ENCODE results near the gene MSLN.

MSLN gene

DNA sequence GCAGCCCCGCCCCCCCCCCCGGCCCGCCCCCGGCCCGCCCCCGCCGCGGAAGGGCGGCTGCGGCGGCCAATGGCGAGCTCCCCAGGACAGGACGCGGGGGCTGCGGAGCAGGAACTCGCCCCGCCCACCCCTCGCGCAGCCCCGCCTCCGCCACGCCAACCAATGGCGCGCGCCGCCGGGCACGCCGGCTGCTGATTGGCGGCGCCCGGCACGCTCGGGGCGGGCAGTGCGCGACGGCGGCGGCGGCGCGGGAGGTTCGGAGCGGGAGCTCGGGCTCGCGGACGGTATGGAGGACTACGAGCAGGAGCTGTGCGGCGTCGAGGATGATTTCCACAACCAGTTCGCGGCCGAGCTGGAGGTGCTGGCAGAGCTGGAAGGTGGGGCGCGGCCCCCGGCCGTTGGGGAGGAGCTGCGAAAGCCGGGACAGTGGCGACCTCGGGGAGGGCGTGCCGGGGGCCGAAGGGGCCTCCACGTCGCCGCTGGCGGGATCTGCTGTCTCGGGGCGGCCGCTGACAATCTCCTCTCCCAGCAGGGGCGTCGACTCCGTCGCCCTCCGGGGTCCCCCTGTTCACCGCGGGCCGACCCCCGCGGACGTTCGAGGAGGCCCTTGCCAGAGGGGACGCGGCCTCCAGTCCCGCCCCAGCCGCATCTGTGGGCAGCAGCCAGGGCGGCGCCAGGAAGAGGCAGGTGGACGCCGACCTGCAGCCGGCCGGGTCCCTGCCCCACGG is 28.0 kb downstream of the MSLN start, which contains the start of gene CHTF18:
TSS of gene CHTF18 (plus strand) at position 222 of the 728 bp plus-strand sequence. CDS start at position 287, 65 bp downstream.
- in situ Hi-C loops (cut with MboI; ENCODE audit: low sequenced_read_pairs) = loop anchor here (10.0 kb wide), 1 partner anchor 104 kb away; the partner anchor contains the start of genes JMJD8 and STUB1

DNA sequence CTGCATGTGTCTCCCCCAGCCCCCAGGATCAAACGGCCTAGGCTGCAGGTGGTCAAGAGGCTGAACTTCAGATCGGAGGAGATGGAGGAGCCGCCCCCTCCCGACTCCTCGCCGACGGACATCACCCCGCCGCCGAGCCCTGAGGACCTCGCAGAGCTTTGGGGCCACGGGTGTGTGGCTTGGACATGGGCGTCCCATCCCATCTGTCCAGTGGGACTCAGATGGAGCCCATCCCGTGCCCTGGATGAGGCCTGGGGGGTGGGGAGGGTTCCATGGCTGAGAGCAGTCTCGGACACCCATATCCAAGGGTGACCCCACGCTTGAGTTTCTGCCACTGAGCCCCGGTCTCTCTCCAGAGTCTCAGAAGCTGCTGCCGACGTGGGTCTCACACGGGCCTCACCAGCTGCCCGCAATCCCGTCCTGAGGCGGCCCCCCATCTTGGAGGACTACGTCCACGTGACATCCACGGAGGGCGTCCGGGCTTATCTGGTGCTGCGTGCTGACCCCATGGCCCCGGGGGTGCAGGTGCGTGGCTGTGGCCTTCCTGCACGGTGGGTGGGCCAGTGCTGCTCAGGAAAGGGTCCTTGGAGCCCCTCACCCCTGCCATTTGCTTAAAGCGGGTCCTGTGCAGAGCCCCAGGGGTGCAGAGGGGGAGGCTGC is 28.8 kb downstream of the MSLN start:
- in situ Hi-C loops (cut with MboI; ENCODE audit: low sequenced_read_pairs) = loop anchor here (10.0 kb wide), 1 partner anchor 105 kb away; the partner anchor contains the start of genes JMJD8 and STUB1

DNA sequence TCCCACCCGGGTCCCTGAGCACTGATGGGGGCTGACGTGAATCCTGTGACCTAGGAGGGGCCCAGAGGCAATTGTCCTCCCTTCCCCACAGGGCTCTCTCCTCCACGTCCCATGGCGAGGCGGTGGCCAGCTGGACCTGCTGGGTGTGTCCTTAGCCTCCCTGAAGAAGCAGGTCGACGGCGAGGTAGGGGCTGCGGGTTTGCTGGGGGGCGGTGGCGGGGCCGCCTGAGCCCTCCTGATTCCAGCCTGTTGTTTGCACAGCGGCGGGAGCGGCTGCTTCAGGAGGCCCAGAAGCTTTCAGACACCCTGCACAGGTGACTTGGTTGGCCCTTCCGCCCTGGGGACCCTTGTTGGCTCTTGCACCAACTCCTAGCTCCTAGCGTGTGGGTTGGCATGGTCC is 29.6 kb downstream of the MSLN start:
- in situ Hi-C loops (cut with MboI; ENCODE audit: low sequenced_read_pairs) = no loop called here

DNA sequence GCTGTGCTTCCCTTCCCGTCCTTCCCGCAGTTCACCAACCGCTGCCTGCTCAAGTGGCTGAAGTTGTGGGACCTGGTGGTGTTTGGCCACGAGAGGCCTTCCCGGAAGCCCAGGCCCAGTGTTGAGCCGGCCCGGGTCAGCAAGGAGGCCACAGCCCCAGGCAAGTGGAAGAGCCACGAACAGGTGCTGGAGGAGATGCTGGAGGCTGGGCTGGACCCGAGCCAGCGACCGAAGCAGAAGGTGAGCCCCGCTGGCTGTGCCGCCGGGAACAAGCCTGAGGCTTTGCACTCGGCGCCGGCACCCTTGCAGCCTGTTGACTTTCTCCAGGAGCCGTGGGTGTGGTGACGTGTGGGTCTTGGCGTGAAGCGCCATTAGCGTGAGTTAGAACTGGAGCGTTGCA is 30.6 kb downstream of the MSLN start:
- in situ Hi-C loops (cut with MboI; ENCODE audit: low sequenced_read_pairs) = no loop called here

DNA sequence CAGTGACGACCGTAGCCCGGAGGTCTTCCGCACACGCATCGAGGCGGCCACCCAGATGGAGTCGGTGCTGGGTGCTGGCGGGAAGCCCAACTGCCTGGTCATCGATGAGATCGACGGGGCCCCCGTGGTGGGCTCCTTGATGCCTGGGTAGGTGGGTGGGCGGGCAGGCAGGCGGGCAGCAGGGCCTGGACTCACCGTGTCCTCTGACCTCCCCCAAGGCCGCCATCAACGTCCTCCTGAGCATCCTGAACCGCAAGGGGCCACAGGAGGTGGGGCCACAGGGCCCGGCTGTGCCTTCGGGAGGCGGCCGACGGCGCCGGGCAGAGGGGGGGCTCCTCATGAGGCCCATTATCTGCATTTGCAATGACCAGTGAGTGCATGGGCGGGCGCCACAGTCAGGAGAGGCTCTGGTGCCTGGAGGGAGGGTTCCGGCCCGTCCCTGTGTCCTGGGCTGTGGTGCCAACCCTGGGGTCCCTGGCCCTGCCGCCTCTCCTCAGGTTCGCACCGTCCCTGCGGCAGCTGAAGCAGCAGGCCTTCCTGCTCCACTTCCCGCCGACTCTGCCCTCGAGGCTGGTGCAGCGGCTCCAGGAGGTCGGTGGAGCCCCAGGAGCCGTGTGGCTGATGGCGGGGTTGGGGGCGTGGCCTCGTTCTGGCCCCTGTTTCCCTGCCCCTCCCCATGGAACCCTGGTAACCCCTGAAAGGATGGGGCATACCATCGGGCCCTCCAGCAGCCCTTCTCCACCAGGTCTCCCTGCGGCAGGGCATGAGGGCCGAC is 31.9 kb downstream of the MSLN start:
- in situ Hi-C loops (cut with MboI; ENCODE audit: low sequenced_read_pairs) = no loop called here

DNA sequence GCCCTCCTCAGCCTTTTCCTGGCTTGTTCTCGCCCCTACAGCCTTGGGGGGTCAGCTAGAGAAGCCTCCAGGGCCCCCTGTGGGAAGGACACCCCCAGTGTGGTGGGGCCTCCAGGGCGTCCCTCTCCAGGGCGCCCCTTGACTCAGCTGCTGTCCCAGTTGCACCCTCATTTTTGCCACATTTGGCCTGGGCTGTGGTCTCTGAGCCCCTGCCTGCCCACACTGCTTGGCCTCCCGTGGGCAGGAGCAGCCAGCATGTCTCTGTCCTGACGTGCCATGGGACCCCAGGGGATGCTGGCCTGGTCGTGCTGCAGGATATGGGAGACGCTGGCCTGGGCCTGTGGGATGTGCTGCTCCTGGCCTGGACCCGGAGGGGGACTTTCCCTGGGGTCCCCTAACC is 32.9 kb downstream of the MSLN start:
- in situ Hi-C loops (cut with MboI; ENCODE audit: low sequenced_read_pairs) = no loop called here

DNA sequence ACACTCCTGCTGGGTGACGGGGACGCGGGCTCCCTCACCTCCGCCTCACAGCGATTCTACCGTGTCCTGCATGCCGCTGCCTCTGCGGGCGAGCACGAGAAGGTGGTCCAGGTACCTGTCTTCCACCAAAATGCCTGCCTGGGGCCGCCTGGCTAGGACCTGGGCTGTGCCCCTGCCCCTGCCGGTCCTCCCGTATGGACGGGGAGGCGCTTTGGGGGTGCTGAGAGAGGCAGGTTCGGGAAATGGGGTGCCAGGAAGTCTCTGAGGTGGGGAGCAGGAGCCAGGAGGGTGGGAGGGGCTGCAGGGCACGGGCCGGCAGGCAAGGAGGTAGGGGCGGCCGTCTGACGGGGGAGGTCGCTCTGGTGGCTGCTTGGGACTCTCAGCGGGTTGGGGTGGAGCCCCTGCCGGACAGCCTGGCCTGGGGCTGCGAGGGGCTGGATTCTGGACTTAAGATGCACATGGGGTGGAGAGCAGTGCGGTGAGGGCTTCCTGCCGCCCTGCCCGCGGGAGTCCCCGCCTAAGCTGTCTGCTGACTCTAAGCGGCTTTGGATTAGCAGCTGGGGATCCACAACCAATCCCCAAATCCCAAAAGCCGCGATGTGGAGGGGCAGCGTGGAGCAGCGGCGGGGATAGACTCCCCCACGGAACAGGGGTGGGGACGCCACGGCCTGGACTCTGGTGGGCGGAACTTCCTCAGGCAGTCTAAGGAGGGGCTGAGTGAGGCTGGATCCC is 33.7 kb downstream of the MSLN start:
- in situ Hi-C loops (cut with MboI; ENCODE audit: low sequenced_read_pairs) = no loop called here

DNA sequence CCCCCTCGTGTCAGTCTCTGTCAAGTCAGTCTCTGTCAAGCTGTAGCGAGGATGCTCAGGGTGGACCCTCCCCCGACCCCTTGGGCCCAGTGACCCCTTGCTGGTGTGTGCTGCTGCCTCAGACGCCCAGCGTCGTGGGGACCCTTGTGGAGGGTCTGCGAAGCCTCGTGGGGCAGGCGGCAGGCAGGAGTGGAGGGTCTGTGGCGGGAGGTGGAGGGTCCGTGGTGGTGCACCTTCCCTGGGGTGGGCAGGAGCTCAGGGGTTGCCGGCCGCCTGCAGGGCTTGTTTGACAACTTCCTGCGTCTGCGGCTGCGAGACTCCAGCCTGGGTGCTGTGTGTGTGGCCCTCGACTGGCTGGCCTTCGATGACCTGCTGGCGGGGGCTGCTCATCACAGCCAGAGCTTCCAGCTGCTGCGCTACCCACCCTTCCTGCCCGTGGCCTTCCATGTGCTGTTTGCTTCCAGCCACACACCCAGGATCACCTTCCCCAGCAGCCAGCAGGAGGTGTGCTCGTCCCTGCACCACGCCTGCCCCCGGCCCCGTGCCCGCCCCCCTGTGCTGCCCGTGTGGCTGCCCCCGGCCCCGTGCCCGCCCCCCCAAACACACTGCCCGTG is 34.4 kb downstream of the MSLN start:
- in situ Hi-C loops (cut with MboI; ENCODE audit: low sequenced_read_pairs) = no loop called here

DNA sequence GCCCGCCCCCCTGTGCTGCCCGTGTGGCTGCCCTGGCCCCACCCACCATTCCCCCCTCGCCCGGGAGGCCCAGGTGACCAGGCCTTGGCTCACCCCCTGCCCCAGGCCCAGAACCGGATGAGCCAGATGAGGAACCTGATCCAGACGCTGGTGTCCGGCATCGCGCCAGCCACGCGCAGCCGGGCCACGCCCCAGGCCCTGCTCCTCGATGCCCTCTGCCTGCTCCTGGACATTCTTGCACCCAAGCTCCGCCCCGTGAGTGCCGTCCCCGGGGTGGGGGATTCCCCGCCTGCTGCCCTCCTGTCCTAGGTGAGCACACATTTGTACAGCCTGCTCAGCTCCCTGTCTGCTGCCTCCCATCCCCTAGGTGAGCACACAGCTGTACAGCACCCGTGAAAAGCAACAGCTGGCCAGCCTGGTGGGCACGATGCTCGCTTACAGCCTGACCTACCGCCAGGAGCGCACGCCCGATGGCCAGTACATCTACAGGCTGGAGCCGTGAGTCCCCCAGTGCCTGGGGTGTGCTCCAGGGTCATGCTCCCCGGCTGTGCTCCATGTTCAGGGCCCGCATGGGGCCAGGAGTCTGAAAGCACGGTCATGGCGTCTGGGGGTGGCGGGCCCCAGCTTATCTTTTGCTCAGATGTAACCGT is 35.2 kb downstream of the MSLN start:
- in situ Hi-C loops (cut with MboI; ENCODE audit: low sequenced_read_pairs) = no loop called here

DNA sequence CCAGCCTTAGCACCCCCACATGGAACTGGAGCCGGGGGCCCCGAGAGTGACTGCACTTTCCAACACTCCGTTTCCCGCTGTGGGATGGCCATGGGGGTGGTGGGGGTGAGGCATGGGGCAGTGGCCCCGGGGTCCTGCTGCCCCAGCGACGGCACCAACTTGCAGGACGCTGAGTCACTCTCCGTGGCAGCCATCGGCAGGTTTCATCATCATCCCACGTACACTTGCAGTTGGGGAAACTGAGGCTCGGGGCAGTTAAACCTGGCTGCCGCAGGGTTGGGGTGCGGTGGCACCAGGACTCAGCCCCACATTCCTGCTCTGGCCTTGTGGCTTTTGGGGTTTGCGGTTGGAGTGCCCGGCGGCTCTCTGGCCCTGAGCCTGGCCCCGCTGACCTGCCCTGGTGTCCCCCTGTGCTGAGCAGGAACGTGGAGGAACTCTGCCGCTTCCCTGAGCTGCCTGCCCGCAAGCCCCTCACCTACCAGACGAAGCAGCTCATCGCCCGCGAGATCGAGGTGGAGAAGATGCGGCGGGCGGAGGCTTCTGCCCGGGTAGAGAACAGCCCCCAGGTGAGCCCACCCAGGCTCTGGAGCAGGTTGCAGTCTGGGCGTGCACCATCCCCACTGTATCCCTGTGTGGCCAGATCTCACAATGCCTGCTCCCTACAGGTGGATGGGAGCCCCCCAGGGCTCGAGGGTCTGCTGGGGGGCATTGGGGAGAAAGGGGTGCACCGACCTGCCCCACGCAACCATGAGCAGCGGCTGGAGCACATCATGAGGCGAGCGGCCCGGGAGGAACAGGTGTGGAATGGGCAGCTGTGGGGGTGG is 36.0 kb downstream of the MSLN start:
- in situ Hi-C loops (cut with MboI; ENCODE audit: low sequenced_read_pairs) = no loop called here

DNA sequence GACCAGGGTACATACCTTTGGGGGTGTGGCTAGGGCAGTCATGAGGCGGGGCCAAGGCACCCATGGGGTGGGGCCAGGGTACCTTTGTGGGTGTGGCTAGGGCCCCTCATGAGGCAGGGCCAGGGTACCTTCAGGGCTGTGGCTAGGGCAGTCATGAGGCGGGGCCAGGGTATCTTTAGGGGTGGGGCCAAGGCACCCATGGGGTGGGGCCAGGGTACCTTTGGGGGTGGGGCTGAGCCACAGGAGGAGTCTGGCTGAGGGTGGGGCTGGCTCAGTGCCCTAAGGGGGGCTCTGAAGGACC is 36.5 kb downstream of the MSLN start:
- in situ Hi-C loops (cut with MboI; ENCODE audit: low sequenced_read_pairs) = no loop called here

DNA sequence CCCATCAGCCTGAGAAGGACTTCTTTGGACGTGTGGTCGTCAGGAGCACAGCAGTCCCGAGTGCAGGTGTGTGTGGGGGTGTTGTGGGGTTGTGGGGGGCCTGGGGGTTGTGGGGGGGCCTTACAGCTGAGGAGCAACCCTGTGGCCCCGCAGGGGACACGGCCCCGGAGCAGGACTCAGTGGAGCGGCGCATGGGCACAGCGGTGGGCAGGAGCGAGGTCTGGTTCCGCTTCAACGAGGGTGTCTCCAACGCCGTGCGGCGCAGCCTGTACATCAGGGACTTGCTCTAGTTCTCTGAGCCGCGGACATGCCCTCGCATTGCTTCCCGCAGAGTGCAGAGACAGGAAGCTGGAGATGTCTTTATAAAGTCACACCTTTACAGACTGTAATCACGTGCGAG is 37.2 kb downstream of the MSLN start:
- in situ Hi-C loops (cut with MboI; ENCODE audit: low sequenced_read_pairs) = no loop called here

DNA sequence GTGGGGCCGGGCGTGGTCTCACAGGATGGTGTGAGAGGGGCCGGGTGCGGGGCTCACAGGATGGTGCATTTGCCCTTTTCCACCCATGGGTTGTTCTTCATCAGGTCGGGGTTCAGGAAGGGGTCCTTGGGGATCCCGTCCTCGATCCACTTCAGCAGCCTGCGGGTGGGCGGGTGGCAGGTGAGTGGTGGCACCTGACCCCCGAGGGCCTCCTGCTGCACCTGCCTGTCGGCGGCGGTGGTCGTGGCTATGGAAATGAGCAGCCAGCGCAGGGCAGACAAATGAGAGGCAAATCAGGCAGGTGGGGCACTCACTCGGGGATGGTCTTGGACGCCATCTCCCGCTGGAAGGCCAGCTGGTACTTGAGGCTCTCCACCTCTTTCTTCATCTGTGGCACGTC is 38.1 kb downstream of the MSLN start:
- in situ Hi-C loops (cut with MboI; ENCODE audit: low sequenced_read_pairs) = no loop called here

DNA sequence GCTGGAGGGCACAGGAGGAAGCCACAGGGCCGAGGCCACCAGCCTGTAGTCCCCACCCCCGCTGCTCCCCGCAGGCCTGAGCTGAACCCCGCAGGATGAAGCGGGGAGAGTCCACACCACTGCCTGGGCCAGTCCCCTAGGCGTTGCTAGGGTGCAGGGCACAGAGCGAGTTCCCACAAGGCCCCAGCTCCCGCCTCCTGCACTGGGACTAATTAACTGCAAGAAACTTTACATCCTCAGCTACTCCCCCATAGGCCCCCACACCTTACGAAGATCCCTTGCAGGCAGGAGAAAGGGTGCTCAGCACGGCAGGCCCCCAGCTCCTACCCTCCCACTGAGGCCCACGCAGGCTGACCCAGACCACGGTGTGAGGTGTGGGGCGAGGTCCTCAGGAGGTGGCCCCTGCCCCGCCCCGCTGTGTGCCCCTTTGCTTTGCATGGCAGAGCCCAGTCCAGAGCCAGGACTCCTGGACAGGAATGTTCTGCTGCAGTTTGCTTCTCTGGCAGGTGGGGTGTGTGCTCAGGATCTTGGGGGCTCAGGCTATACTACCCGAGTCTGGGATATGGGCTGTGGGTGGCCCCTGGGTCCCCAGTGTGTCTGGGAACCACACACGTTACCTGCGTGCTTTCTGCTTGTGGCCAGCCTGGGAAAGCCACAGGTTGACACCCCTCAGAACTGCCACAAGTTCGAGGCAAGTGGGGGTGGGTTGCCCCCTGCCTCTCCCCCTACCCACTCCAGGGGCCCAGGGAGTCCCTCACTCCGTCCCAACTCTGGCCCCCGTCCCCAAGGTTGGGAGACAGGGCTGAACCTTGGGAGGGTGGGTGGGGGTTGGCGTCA is 38.8 kb downstream of the MSLN start:
- in situ Hi-C loops (cut with MboI; ENCODE audit: low sequenced_read_pairs) = no loop called here

DNA sequence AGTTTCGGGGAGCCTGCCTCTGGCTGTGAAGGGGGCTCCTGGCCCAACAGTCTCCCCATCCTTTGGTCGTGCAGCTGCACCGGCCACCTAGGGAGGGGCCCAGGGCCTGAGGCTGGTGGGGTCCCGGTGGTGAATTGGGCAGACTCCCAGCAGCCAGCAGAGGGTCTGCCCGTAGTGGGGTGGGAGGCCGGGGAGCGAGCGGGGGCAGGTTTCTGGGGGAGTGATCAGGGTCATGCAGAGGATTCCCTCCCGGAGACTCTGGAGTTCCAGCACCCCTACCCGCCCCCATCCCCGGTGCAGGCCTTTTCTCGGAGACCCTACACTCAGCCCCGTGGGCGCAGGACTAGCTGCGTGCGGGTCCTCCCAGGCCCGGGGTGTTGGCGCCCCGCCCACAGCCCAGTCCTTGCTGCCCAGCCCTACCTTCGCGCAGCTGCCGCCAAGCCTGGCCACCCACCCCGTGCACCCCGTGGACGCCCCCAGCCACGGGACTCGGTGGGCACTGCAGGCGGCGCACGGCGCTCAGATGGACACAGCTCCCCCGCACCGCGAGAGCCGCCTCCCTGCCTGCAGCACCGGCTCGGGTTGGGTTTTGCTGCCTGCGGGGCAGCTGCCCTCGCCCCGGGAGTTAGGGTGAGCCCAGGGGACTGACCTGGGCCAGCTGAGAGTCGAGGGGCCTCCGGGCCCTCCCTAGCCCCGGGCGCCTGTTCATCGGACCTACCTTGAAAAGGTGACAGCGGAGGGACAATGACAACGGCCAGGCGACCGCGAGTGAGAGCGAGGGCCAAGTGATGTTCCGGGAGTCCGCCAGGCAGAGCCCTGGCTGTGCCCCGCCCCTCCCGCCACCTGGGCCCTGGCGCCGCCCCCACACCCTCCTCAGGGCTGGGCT is 39.7 kb downstream of the MSLN start, which contains the start of gene GNG13:
TSS of gene GNG13 (minus strand) at position 787 of the 886 bp plus-strand sequence. CDS start 1,657 bp downstream, outside the sequence.
- in situ Hi-C loops (cut with MboI; ENCODE audit: low sequenced_read_pairs) = no loop called here

DNA sequence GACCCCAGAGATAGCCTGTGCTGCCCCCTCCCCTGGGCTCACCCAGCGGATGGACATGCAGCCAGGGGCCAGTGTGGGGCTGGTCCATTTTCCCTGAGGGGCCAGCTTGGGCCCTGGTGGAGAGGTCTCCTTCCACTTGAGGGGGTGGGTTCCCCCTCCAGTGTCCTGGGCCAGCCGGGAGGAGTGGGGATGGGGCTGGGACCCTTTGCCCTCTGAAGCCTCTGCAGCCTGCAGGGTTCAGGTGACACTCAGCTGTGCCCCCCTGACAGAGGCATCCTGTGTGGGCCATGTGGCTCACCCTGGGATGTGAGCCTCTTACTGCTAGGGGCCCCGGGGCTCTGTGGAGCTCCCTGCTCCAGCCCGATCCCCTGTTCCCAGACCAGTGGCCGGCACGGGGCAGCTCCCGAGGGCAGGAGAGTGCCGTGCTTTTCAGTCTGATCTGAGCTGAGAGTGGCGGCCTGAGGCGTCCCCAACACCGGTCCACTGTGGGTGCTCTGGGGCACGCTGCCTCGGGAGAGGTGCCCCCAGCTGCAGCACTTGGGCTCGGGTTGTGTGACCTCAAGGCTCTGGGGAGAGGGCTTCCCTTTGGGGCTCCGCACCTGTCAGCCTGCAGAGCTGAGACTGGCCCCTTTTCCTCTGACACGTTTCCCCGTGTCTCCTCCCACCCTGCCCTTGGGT is 40.4 kb downstream of the MSLN start:
- in situ Hi-C loops (cut with MboI; ENCODE audit: low sequenced_read_pairs) = no loop called here
